ENCODE results near the gene MORN1.

- TF ChIP-seq POLR2A (IDR thresholded peaks at IDR 0.05) = peak; percentile 40 to 64
- TF ChIP-seq CTCF (IDR thresholded peaks at IDR 0.05) = peak in 3 of 4 experiments; percentile 7 to 24 (median 7)
- no peak for TF ChIP-seq EP300 (IDR thresholded peaks at IDR 0.05)
Measured at GRCh38 chr1:2412773-2413494, 21.6 kb upstream of the MORN1 start.

All from gastroesophageal sphincter (tissue), 3 donors.